Measurements from ENCODE around the gene SMPD1.

DNA sequence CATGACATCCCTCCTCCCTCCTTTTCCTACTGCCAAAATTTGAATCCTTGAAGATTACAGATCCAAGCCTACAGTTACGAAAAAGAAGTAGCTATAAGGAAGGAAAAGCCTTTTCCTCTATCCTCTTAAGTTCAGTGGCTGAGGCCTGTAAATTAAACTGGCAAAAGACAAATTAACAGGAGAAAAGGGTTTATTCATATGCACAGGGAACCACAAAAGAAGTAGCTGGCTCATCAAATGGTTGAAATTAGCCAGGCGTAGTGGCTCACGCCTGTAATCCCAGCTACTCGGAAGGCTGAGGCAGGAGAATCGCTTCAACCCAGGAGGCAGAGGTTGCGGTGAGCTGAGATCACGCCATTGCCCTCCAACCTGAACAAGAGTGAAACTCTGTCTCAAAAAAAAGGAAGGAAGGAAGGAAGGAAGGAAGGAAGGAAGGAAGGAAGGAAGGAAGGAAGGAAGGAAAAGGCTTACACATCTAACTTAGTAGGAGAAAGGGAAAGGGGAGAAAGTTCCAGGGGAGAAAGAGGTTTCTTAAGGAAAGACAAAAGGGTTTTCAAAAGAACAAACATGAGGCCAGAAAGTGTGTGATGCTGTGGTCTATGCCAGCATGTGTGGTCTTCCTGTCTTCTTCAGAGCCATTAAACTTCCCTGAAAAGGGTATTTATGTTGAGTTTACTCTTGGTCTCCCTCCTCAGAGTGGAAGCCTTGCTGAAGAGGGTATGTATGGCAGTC, 5.1 kb upstream of the SMPD1 start:
- TF ChIP-seq, protein P1, sequence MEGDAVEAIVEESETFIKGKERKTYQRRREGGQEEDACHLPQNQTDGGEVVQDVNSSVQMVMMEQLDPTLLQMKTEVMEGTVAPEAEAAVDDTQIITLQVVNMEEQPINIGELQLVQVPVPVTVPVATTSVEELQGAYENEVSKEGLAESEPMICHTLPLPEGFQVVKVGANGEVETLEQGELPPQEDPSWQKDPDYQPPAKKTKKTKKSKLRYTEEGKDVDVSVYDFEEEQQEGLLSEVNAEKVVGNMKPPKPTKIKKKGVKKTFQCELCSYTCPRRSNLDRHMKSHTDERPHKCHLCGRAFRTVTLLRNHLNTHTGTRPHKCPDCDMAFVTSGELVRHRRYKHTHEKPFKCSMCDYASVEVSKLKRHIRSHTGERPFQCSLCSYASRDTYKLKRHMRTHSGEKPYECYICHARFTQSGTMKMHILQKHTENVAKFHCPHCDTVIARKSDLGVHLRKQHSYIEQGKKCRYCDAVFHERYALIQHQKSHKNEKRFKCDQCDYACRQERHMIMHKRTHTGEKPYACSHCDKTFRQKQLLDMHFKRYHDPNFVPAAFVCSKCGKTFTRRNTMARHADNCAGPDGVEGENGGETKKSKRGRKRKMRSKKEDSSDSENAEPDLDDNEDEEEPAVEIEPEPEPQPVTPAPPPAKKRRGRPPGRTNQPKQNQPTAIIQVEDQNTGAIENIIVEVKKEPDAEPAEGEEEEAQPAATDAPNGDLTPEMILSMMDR (IDR thresholded peaks at IDR 0.05), result no peak
- TF ChIP-seq EZH2 (IDR thresholded peaks at IDR 0.05; ENCODE audit: borderline replicate concordance, insufficient read depth, low read depth, low read length, poor library complexity, severe bottlenecking), result no peak

All from B cell (primary cell).